ENCODE measurements around the gene PRKCSH.

DNA sequence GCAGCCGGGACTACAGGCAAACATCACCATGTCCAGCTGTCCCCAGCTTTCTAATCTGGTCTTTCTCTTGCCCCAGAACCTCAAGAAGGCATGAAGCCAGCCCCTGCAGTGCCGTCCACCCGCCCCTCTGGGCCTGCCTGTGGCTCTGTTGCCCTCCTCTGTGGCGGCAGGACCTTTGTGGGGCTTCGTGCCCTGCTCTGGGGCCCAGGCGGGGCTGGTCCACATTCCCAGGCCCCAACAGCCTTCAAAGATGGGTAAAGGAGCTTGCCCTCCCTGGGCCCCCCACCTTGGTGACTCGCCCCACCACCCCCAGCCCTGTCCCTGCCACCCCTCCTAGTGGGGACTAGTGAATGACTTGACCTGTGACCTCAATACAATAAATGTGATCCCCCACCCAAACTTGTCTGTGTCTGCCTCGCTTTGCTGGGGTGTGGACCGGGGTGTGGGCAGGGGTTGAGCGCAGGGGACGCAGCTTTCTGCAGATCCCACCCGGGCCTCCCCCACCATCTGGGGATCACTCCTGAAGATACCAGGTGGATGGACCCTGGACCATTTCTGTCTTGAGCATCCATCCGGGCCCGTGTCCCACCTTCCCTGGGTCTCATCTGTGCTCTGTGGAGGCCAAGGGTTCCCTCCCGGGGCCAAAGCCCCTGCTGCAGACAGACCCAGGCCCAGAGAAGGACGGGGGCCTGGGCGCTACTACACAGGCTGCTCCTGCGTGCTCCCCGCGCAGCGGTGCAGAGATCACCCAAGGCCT is 15.3 kb downstream of the PRKCSH start:
- TF ChIP-seq, protein P1, sequence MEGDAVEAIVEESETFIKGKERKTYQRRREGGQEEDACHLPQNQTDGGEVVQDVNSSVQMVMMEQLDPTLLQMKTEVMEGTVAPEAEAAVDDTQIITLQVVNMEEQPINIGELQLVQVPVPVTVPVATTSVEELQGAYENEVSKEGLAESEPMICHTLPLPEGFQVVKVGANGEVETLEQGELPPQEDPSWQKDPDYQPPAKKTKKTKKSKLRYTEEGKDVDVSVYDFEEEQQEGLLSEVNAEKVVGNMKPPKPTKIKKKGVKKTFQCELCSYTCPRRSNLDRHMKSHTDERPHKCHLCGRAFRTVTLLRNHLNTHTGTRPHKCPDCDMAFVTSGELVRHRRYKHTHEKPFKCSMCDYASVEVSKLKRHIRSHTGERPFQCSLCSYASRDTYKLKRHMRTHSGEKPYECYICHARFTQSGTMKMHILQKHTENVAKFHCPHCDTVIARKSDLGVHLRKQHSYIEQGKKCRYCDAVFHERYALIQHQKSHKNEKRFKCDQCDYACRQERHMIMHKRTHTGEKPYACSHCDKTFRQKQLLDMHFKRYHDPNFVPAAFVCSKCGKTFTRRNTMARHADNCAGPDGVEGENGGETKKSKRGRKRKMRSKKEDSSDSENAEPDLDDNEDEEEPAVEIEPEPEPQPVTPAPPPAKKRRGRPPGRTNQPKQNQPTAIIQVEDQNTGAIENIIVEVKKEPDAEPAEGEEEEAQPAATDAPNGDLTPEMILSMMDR (IDR thresholded peaks at IDR 0.05), result no peak
- no peak for TF ChIP-seq ZFX (IDR thresholded peaks at IDR 0.05; ENCODE audit: borderline replicate concordance)

Data from 22Rv1 (cell line).